SH-SY5Y (cell line): ENCODE results near the gene JAG1.

ENCODE experiments used
- GATA2 ChIP-seq: IDR thresholded peaks from 2 replicates; pipeline ENCODE4 v1.6.1; 2011; ENCODE audit warnings: mild to moderate bottlenecking, low read depth, low read length
- GATA3 ChIP-seq: IDR thresholded peaks from 2 replicates; pipeline ENCODE4 v1.6.1; 2011; ENCODE audit warnings: low read depth, mild to moderate bottlenecking, low read length, moderate library complexity

DNA sequence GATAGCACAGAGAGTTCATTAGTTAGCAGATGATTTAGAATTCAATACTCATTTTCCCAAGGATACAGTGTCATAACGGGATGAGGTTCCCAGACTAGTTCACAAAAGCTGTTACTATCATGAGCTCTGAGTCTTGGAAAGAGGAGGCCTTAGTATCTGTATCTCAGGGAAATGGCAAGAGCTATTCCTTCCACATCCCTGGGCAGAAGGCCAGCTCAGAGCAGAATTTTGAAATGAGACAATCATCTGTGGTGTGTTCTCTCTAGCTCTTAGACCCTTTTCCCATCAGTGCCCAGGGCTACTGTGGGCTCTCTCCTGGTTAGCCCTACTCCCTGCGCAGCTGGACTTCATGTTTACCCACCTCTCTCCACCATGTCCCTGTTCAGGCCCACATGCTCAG, 64.5 kb downstream of the JAG1 start:
- TF ChIP-seq GATA2: no peak
- TF ChIP-seq GATA3: no peak
